Hippocampal formation (tissue), 2 donors: ENCODE results near the gene BTBD9.
A peak's percentile ranks its signal among the peaks of the same experiment; 100 is the strongest.

ENCODE experiments used
- DNase-seq, 2 donors: peaks; one replicate each; lab custom pipeline; 2025; lab: John Stamatoyannopoulos, UW

The BTBD9 gene

DNA sequence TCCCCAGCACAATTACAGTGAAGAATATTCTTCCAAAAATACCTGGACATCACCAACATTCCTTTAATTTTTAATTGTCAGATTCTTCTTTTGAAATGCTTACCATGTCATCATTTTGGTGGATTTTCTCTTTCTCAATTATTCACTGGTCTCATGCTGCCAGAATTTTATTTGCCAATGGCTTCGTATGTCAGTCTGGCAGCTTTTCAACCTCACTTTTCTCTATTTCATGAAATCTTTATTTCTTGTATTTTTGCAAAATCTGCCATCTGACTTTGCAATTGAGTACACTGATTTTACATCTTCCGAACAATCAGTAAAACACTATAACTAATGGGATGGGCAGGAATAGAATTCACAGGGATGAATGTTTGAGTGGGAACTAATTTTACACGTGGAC is 84.1 kb downstream of the BTBD9 start:
- DNase-seq: no peak

DNA sequence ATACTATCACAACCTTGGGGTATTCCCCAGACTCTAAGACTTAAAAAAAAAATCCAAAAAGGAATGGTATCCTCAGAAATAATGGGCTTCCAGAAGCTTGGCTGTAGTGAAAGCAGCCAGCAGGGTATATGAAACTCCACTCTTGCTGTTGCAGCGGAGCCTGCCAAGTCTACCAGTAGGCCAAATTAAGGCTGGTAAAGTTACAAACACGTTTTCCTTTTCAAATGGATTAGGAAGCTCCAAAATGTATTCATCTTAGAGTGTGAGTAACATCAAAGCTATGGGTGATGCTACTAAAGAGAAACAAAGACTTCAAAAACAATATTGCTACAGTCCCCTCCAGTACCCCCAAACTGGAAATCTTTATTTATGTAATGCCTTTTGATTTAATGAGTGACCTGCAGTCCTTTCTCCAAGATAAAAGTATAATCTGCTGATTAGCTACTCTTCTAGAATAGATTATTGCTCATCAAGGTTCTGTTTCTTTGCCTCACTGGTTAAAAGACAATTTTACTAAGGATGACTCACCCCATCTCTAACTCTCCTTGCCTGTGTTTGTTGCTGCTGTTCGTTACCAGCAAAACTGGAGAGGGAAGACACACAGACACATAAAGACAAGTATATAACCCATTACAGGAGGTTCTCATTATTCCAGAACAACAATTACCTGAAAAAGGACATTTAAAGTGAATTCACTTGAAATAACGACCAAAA is 84.9 kb downstream of the BTBD9 start:
- DNase-seq: no peak

DNA sequence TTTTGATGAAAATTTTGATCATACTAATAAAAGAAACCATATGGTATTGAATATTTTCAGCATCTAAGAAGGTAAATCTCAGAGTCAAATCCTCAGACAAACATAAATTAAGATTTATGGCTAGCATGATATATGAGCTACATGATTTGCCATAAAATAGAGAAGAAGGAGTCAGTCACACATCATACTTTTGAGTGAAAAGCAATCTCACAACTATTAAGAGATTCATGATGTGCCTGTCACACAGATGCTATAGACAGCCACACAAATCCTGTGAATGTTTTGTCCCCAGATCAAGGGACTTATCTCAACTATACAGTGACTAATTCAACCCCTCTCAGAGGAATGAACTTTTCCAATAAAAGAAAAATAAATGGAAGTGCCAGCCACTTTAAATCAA is 85.7 kb downstream of the BTBD9 start:
- no peak for DNase-seq

DNA sequence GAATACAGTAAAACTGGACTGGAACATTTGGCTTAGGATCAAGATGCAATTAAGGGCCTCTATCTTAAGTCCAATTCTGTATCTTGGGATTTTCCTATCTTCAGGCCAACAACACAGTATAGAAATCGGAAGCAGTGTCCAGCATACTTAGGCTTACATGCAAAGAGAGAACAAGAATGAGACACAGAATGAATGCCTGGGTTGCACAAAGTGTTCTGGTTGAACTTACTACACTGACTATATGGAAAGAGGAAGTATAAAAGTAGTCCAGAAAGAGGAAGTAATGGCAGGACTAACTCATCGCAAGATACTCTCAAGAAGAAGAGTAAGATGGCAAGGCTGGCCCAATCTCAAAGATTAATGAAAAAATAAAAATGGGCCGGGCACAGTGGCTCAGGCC is 87.6 kb downstream of the BTBD9 start:
- DNase-seq: peak in 1 of 2 donors; percentile 42

GRCh38 chr6:38549795-38550194 is 89.9 kb downstream of the BTBD9 start:
- DNase-seq: no peak

DNA sequence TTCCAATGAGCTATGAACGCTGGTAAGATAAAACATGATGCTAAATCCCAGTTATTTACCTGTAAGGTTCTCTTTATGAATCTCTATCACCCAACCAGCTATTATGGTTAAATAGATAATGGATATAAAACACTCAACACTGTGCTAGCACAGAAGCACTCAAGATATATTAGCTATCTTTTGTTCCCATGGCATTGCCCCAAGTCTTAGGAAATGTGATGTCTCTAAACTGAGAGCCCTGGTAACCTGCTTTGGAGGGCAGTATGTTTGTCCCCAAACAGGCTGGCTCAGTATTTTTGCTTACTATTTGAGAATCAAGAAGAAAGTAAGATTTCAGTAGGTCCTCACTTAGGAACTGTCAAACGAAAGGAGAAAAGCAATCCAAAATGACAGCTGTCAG is 90.5 kb downstream of the BTBD9 start:
- no peak for DNase-seq

DNA sequence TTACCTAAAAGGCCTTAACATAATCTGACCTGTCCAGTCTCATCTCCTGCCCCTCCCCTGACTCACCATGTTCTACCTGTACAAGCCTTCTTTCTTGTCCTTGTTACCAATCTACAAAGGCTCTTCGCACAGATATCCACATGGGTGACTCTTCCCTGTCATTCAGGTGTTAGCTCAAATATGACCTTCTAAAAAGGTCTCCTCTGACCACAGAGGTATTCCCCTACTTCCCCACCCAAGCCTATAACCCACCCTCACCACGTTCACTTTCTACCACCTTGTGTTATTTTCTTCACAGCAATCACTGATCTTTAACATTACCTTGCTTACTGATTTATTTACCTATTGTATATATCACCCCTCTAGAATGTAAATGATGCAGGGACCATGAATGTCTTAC is 96.7 kb downstream of the BTBD9 start:
- DNase-seq: no peak

GRCh38 chr6:38542031-38542430 is 97.7 kb downstream of the BTBD9 start:
- DNase-seq: no peak

GRCh38 chr6:38533064-38533463 is 106.7 kb downstream of the BTBD9 start:
- no peak for DNase-seq

- DNase-seq: no peak
These were observed 108.6 kb downstream of the BTBD9 start for GRCh38 chr6:38531134-38531533.

GRCh38 chr6:38528196-38528965 is 111.3 kb downstream of the BTBD9 start:
- no peak for DNase-seq

DNA sequence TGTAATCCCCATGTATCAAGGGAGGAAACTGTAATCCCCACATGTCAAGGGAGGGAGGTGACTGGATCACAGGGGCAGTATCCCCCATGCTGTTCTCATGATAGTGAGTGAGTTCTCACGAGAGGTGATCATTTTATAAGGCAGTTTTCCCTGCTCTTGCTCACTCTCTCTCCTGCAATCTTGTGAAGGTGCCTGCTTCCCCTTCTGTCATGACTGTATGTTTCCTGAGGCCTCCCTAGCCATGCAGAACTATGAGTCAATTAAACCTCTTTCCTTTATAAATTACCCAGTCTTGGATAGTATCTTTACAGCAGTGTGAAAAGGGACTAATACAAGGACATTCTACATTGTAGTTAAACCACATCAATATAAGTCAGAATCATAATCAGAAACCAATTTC is 112.4 kb downstream of the BTBD9 start:
- DNase-seq: no peak

DNA sequence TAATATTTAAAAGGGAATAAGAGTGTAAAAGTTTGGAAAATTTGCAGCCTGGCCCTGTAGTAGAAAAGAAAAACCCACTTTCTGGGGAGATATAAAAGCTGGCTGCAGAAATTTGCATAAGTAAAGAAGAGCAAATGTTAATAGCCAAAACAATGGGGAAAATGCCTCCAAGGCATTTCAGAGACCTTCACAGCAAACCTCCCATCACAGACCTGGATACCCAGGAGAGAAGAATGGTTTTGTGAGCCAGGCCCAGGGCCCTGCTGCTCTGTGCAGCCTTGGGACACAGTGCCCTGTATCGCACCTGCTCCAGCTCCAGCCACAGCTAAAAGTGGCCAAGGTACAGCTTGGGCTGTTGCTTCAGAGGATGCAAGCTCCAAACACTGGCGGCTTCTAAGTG is 113.8 kb downstream of the BTBD9 start:
- DNase-seq: no peak

- no peak for DNase-seq
These were observed 115.1 kb downstream of the BTBD9 start for GRCh38 chr6:38524436-38525145.

DNA sequence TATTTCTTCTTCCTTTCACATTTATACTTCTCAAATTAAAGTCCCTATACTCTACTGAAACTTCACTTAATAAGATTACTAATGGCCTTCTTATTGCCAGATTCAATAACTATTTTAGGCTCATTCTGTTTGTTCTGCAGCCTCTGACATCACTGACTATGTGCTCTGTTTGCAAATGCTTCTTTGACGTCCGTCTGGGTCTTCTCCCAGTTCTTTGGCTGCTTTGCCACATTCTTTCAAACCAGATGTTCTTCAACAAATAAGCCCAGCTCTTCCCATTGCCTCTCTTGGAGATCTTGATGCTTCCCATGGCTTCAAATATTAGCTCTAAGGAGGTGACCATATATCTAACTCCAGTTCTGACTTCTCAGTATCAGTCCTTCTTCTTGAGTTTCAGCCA is 117.4 kb downstream of the BTBD9 start:
- DNase-seq: no peak

DNA sequence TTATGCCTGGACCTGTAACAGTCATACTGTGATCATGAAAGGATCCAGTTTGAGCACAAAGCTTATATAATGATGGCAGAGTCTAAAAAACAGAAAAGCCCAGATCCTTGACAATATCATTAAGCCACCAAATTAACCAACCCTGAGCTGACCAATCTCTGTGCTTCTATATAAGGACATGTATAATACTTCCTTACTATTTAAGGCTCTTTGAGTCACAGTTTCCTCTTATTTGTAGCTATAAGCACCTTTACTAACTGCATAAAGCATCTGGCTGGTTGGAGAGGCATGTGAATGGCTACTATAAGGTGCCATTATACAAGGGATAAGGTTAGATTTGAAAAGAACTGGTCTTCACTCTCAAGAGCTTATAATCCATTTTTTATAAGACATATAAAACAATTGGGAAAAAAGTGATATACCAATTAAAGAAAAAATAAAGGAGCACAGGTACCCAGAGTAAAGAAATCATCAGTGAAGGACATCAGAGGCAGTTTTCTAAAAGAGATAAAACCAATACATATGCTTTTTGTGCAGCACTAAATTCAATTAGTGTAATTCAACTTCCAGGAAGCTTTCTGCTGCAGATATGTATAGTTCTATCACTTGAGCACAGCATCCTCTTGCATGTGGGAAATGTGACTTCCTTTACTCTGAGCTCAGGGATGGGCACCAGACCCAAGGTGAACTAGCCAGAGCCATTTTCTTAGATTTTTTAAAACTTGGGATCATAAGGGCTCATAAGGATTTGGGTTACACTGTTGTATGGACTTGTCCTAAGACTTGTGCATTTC is 121.0 kb downstream of the BTBD9 start:
- DNase-seq: no peak

DNA sequence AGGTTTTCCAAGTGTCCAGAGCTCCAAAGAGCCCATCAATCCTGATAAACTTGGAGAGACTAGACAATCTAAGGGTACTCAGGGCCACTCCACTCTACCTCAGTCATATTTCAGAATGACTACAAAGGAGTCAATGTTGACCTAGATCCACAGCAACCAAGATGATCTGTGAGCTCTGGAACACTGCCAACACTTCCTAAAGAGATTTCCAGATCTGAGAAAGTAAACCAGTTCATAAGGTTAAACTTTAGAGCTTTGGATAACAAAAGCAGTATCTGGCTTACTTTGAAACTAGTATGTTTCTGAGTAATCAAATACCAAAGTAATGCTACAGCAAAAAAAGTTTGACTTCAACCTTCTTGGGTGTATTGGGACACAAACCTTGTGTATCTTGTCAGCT is 122.7 kb downstream of the BTBD9 start:
- DNase-seq: no peak

- no peak for DNase-seq
These were observed 125.3 kb downstream of the BTBD9 start for GRCh38 chr6:38514399-38514798.

DNA sequence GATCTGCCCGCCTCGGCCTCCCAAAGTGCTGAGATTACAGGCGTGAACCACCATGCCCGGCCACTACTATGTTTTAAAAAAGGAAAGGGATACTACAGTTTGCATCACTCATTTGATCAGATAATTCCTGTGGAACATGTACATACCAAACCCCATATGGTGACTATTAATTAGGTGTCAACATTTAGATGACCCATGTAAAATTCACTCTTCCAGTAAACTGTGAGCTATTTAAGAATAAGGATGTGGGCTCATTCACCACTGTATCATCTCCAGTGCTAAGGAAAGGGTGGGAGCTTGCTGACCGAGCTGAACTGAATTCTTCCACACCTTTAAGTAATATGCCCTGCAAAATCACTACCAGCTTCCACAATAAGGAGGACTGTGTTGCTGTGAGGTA is 127.5 kb downstream of the BTBD9 start:
- no peak for DNase-seq

DNA sequence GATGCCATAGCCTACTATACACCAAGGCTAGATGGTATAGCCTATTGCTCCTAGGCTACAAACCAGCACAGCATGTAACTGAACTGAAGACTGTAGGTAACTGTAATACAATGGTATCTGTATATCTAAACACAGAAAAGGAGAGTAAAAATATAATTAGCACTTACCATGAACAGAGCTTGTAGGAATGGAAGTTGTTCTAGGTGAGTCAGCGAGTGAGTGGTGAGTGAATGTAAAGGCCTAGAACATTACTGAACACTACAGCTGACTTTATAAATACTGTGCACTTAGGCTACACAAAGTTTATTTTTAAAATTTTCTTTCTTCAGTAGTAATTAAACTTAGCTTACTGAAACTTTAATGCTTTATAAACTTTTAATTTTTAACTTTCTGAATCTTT is 129.5 kb downstream of the BTBD9 start:
- DNase-seq: no peak

DNA sequence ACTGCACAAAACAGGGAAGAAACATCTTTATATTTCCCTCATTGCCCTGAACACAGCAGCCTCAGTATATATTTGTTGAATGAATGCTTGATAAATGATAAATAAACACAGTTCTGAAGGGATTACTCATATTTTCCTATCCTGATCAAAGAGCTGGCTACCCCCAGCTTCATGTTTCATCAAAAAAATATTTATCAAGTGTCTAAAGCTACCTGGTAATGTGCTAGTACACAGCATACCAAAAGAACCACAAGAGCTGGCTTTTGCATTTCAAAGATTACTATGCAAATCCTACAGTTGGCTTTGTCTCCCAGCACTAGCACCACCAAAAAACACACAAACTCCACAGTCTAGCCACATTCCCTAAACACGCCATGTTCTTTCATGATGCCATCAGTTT is 130.0 kb downstream of the BTBD9 start:
- no peak for DNase-seq

GRCh38 chr6:38508894-38509293 is 130.8 kb downstream of the BTBD9 start:
- DNase-seq: no peak
